A673 (cell line): ENCODE data around the gene C6orf47. TPM values are rescaled to one million over a fixed set of nuclear protein-coding genes. Genes with fewer than 3 reads are reported as not detected.
A peak's percentile ranks its signal among the peaks of the same experiment; 100 is the strongest.

Source experiments
- BruUV-seq: library from RNA; stranded (reverse); fragments of 400-500 nt; replicated peaks from 2 replicates; lab custom pipeline; 2021; lab: Mats Ljungman, UMichigan
- CTCF ChIA-PET: fragments of 300-600 bp; sonication (Branson Sonifier 250); formaldehyde crosslinking; loops from one replicate; lab custom pipeline; 2022; ENCODE audit warnings: antibody characterized with exemption; lab: Charles Lee
- POLR2A ChIA-PET: fragments of 300-600 bp; sonication (Branson Sonifier 250); formaldehyde crosslinking; loops from one replicate; lab custom pipeline; 2022; ENCODE audit warnings: antibody characterized with exemption; ENCODE audit not compliant: low non-redundant PET; lab: Charles Lee
- DNase-seq: peaks from one replicate; pipeline ENCODE4 v3.0.0-alpha.2; 2015; ENCODE audit warnings: low spot score
- H3K27ac ChIP-seq: fragments of 200-600 bp; sonication (generic); 2 replicates; pipeline ENCODE4 v1.5.1; 2016; ENCODE audit warnings: mixed run types, low read depth, mild to moderate bottlenecking, mixed read lengths, antibody characterized with exemption, low read length; ENCODE audit not compliant: poor library complexity, severe bottlenecking
- H3K27me3 ChIP-seq: fragments of 200-600 bp; sonication (generic); replicated peaks from 2 replicates; pipeline ENCODE4 v1.6.1; 2017; ENCODE audit warnings: mixed run types, low read depth, mild to moderate bottlenecking, mixed read lengths, antibody characterized with exemption, low read length; ENCODE audit not compliant: insufficient read depth, poor library complexity
- H3K36me3 ChIP-seq: fragments of 200-600 bp; sonication (generic); 2 replicates; pipeline ENCODE4 v1.6.1; 2016; ENCODE audit warnings: mixed run types, mild to moderate bottlenecking, mixed read lengths, antibody characterized with exemption, low read length; ENCODE audit not compliant: insufficient read depth, poor library complexity, severe bottlenecking
- H3K4me1 ChIP-seq: fragments of 200-600 bp; sonication (generic); 2 replicates; pipeline ENCODE4 v1.6.1; 2017; ENCODE audit warnings: mixed run types, mild to moderate bottlenecking, mixed read lengths, antibody characterized with exemption, low read length; ENCODE audit not compliant: insufficient read depth, poor library complexity, severe bottlenecking
- H3K4me3 ChIP-seq: fragments of 200-600 bp; sonication (generic); 2 replicates; pipeline ENCODE4 v1.5.1; 2016; ENCODE audit warnings: low read depth, mixed run types, mild to moderate bottlenecking, mixed read lengths, low read length; ENCODE audit not compliant: poor library complexity, severe bottlenecking
- H3K9me3 ChIP-seq: fragments of 200-600 bp; sonication (generic); 2 replicates; pipeline ENCODE4 v1.6.1; 2016; ENCODE audit warnings: mixed run types, low read depth, mild to moderate bottlenecking, mixed read lengths, antibody characterized with exemption, low read length; ENCODE audit not compliant: poor library complexity, severe bottlenecking
- EZH2 ChIP-seq: fragments of 200-600 bp; sonication (generic); IDR thresholded peaks from 2 replicates; pipeline ENCODE4 v1.6.1; 2017; ENCODE audit warnings: borderline replicate concordance, low read depth, mild to moderate bottlenecking, mixed read lengths, antibody characterized with exemption, low read length; ENCODE audit not compliant: poor library complexity, severe bottlenecking
- intact Hi-C: fragments of 100-400 bp; cut with micrococcal nuclease; formaldehyde crosslinking; loops from one replicate; pipeline ENCODE4 v1.10.0; 2022; ENCODE audit not compliant: unreplicated experiment
- total RNA-seq: library from RNA; stranded (reverse); gene quantifications from 2 replicates; pipeline ENCODE4 v1.2.3, GENCODE V29; 2021
- TF ChIP-seq, protein P1 (sequence below): fragments of 300-800, 200-600 bp; sonication (generic); conservative IDR thresholded peaks from 2 replicates; pipeline ENCODE4 v1.5.1; 2017; ENCODE audit warnings: low read depth, mild to moderate bottlenecking, antibody characterized with exemption, low read length, moderate library complexity, mixed read lengths

Gene C6orf47
- total RNA-seq, 1 experiment from 2014 or later: 21.3 TPM

- no TSS peak for BruUV-seq
- peak overlapping the region; percentile 97 for H3K27ac ChIP-seq
- no peaks in the 10 kb centered on the region for H3K27me3 ChIP-seq
- no peak for TF ChIP-seq EZH2
- TF ChIP-seq, protein P1, sequence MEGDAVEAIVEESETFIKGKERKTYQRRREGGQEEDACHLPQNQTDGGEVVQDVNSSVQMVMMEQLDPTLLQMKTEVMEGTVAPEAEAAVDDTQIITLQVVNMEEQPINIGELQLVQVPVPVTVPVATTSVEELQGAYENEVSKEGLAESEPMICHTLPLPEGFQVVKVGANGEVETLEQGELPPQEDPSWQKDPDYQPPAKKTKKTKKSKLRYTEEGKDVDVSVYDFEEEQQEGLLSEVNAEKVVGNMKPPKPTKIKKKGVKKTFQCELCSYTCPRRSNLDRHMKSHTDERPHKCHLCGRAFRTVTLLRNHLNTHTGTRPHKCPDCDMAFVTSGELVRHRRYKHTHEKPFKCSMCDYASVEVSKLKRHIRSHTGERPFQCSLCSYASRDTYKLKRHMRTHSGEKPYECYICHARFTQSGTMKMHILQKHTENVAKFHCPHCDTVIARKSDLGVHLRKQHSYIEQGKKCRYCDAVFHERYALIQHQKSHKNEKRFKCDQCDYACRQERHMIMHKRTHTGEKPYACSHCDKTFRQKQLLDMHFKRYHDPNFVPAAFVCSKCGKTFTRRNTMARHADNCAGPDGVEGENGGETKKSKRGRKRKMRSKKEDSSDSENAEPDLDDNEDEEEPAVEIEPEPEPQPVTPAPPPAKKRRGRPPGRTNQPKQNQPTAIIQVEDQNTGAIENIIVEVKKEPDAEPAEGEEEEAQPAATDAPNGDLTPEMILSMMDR: no peak
- peaks cover 30% of the 10 kb centered on the region for H3K36me3 ChIP-seq
- H3K4me3 ChIP-seq: peak overlapping the region; percentile 94
- H3K4me1 ChIP-seq: peaks cover 32% of the 10 kb centered on the region
- ChIA-PET POLR2A (interaction anchor here (0.6 kb wide), 1 partner anchor 11 kb away, joined by 3 read pairs; the partner anchor contains the start of gene BAG6), CTCF (interaction anchor here (0.6 kb wide), 1 partner anchor 43 kb away, joined by 7 read pairs; the partner anchor contains the start of gene PRRC2A)
- no peaks in the 10 kb centered on the region for H3K9me3 ChIP-seq
- no peak for DNase-seq
- intact Hi-C loops: loop anchor here (5.0 kb wide), 1 partner anchor 41 kb away; the partner anchor contains the start of gene PRRC2A
Observed at GRCh38 chr6:31663126-31663960, 2.8 kb upstream of the C6orf47 start.

DNA sequence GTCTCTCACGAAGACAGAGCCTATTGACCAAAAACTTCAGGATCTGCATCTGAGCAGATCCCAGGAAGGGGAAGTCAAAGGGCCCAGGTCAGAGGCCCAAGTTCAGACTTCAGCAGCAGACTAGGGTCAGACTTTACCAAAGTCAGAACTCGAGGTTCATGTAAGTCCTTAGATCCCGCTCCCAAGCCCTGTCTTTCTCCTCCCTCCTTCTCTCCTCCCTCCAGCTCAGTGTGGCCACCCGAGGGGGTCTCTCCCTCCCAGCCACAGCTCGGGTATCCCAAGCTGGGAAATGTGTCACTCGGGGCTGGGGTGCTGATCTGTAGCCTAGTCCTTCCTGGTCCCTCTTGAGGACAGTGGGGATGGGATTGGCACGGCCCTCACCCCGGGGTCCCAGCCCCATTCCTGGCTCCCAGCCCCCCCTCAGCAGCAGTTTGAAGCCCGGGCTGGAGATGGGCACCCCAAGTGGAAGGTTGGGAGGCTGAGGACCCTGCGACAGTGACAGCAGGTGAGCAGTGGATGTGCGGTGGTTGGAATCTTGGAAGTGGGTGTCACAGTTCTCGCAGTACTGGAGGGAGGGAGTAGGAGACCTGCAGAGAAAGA is 1.6 kb upstream of the C6orf47 start:
- intact Hi-C loops: loop anchor here (5.0 kb wide), 1 partner anchor 40 kb away; the partner anchor contains the start of gene PRRC2A
- POLR2A ChIA-PET: no interaction called here
- no TSS peak for BruUV-seq
- TF ChIP-seq, protein P1: no peak
- TF ChIP-seq EZH2: no peak
- Histone ChIP-seq H3K36me3 (peaks cover 19% of the 10 kb centered on the region), H3K27ac (no peak overlapping the region), H3K9me3 (no peaks in the 10 kb centered on the region), H3K4me3 (no peak overlapping the region), H3K27me3 (no peaks in the 10 kb centered on the region), H3K4me1 (peaks cover 39% of the 10 kb centered on the region)
- CTCF ChIA-PET: interaction anchor here (0.6 kb wide), 1 partner anchor 42 kb away, joined by 7 read pairs; the partner anchor contains the start of gene PRRC2A
- DNase-seq: no peak

DNA sequence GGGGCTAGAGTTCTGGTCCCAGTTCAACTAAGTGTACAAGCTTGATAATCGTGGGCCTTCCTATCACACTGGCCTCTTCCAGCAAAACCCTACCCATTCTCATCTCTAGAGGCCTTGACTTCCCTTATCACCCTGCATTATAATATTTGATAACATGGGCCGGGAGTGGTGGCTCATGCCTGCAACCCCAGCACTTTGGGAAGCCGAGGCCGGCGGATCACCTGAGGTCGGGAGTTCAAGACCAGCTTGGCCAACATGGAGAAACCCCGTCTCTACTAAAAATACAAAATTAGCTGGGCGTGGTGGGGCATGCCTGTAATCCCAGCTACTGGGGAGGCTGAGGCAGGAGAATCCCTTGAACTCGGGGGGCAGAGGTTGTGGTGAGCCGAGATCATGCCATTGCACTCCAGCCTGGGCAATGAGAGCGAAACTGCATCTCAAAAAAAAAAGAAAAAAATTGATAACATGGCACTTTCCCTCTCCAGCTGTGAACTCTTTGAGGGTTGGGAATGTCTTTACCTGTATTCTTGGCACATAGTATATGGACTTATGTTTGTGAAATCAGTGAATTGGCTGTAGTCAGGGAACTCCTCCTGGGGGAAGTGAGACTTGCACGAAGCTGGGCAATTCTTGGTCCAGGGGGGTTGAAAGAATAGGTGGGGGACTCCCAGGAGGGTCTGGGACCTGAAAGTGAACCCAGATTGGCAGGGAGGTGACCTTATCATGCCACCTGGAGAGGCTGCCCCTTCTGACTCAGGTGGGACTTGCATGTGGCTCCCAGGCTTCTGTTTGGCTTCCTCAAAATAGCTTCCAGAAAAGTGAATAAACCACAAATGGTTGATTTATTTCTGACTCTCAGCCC is 915 bp upstream of the C6orf47 start:
- no peak for TF ChIP-seq EZH2
- TF ChIP-seq, protein P1: no peak
- DNase-seq: no peak
- Histone ChIP-seq H3K9me3 (no peaks in the 10 kb centered on the region), H3K4me1 (peaks cover 39% of the 10 kb centered on the region), H3K27ac (peak overlapping the region; percentile 88), H3K36me3 (peaks cover 19% of the 10 kb centered on the region), H3K4me3 (peak overlapping the region; percentile 83), H3K27me3 (no peaks in the 10 kb centered on the region)
- ChIA-PET POLR2A (no interaction called here), CTCF (interaction anchor here (0.6 to 1.0 kb wide), 4 partner anchors 9 to 179 kb away, joined by 4 to 6 read pairs (median 4); partner anchors contain the start of gene BAG6)
- intact Hi-C loops: loop anchor here (5.0 kb wide), 1 partner anchor 39 kb away; the partner anchor contains the start of gene PRRC2A
- no TSS peak for BruUV-seq
